CD14-positive monocyte (primary cell): ENCODE results near the gene NIFK. TPM values are rescaled to one million over a fixed set of nuclear protein-coding genes. Genes with fewer than 3 reads are reported as not detected.
A peak's percentile ranks its signal among the peaks of the same experiment; 100 is the strongest.

Source experiments
- DNase-seq, 3 donors: peaks; one replicate each; pipeline ENCODE4 v3.0.0-alpha.2; 2011 to 2022
- H2AFZ ChIP-seq: 2 replicates; pipeline ENCODE4 v1.6.0; 2012; ENCODE audit warnings: mild to moderate bottlenecking, low read depth, low read length, inconsistent platforms; ENCODE audit not compliant: insufficient read depth, poor library complexity, severe bottlenecking
- H3K27ac ChIP-seq, 2 donors: 1 replicate in 1 of 2; 2 replicates in 1 of 2; pipeline ENCODE4 v1.5.1; 2012 to 2013; ENCODE audit warnings: low read length in 2 of 2, control low read depth in 1 of 2, inconsistent platforms in 1 of 2, low read depth in 1 of 2, mild to moderate bottlenecking in 1 of 2
- H3K27me3 ChIP-seq, 2 donors: one replicate each; pipeline versions ENCODE4 v1.6.0 to v1.6.1; 2011 to 2013; ENCODE audit warnings: low read length in 2 of 2; ENCODE audit not compliant: control insufficient read depth in 2 of 2, insufficient read depth in 2 of 2
- H3K36me3 ChIP-seq, 2 donors: replicated peaks in 1 of 2; 1 replicate in 1 of 2; 2 replicates in 1 of 2; pipeline versions ENCODE4 v1.5.1 to v1.6.1; 2012 to 2013; ENCODE audit warnings: low read length in 2 of 2, control low read depth in 1 of 2, inconsistent platforms in 1 of 2, mild to moderate bottlenecking in 1 of 2; ENCODE audit not compliant: insufficient read depth in 2 of 2, control insufficient read depth in 1 of 2
- H3K4me1 ChIP-seq, 2 donors: 1 replicate in 1 of 2; 2 replicates in 1 of 2; pipeline versions ENCODE4 v1.5.1 to v1.6.1; 2012 to 2013; ENCODE audit warnings: low read length in 2 of 2, control low read depth in 1 of 2, inconsistent platforms in 1 of 2, mild to moderate bottlenecking in 1 of 2, moderate library complexity in 1 of 2; ENCODE audit not compliant: insufficient read depth in 2 of 2, control insufficient read depth in 1 of 2
- H3K4me2 ChIP-seq: replicated peaks from 2 replicates; pipeline ENCODE3; 2012; ENCODE audit warnings: low read length, moderate library complexity, mild to moderate bottlenecking; ENCODE audit not compliant: poor library complexity, severe bottlenecking; ENCODE audit errors: extremely low read depth
- H3K4me3 ChIP-seq, 3 experiments: fragments of 200-600 bp in 1 of 3; sonication (generic) in 1 of 3; replicated peaks in 1 of 3; 1 replicate in 2 of 3; 2 replicates in 1 of 3; pipeline ENCODE4 v1.5.1; 2011 to 2013; ENCODE audit warnings: low read length in 3 of 3, mild to moderate bottlenecking in 3 of 3, control low read depth in 2 of 3, low read depth in 2 of 3, inconsistent platforms in 1 of 3, moderate library complexity in 1 of 3
- H3K79me2 ChIP-seq: 2 replicates; pipeline ENCODE4 v1.6.0; 2012; ENCODE audit warnings: mild to moderate bottlenecking, control low read depth, inconsistent platforms, low read length, moderate library complexity; ENCODE audit not compliant: insufficient read depth
- H3K9ac ChIP-seq: 2 replicates; pipeline ENCODE4 v1.6.0; 2017; ENCODE audit warnings: low read length, mild to moderate bottlenecking; ENCODE audit not compliant: insufficient read depth, poor library complexity, severe bottlenecking
- H3K9me3 ChIP-seq, 2 donors: replicated peaks in 1 of 2; 1 replicate in 1 of 2; 2 replicates in 1 of 2; pipeline versions ENCODE4 v1.5.1 to v1.6.1; 2012 to 2013; ENCODE audit warnings: low read length in 2 of 2, control low read depth in 1 of 2; ENCODE audit not compliant: control insufficient read depth in 1 of 2, insufficient read depth in 1 of 2
- H4K20me1 ChIP-seq: 2 replicates; pipeline ENCODE4 v1.6.0; 2012; ENCODE audit warnings: mild to moderate bottlenecking, low read length, control low read depth, moderate library complexity; ENCODE audit not compliant: insufficient read depth
- H3K27ac Mint-ChIP-seq, 7 donors: one replicate each; pipeline ENCODE4 v1.8.0; 2020; ENCODE audit warnings: mild to moderate bottlenecking in 7 of 7, mixed read lengths in 7 of 7, moderate library complexity in 6 of 7, inconsistent platforms in 2 of 7
- H3K27me3 Mint-ChIP-seq, 3 donors: one replicate each; pipeline ENCODE4 v1.8.0; 2021 to 2022; ENCODE audit warnings: low read depth in 3 of 3, mild to moderate bottlenecking in 3 of 3, mixed read lengths in 3 of 3, moderate library complexity in 3 of 3, inconsistent platforms in 1 of 3
- H3K36me3 Mint-ChIP-seq, 2 donors: one replicate each; pipeline ENCODE4 v1.8.0; 2020; ENCODE audit warnings: mixed read lengths in 2 of 2, inconsistent platforms in 1 of 2, mild to moderate bottlenecking in 1 of 2
- H3K4me1 Mint-ChIP-seq: one replicate; pipeline ENCODE4 v1.8.0; 2020; ENCODE audit warnings: mild to moderate bottlenecking, mixed read lengths
- H3K4me3 Mint-ChIP-seq, 2 donors: one replicate each; pipeline ENCODE4 v1.8.0; 2020; ENCODE audit warnings: mild to moderate bottlenecking in 2 of 2, mixed read lengths in 2 of 2, moderate library complexity in 1 of 2
- H3K9me3 Mint-ChIP-seq, 7 donors: one replicate each; pipeline ENCODE4 v1.8.0; 2020 to 2022; ENCODE audit warnings: mixed read lengths in 7 of 7, mild to moderate bottlenecking in 6 of 7, moderate library complexity in 6 of 7, inconsistent platforms in 2 of 7
- WGBS: methylation state at CpG from one replicate; pipeline ENCODE4 v1.1.5; 2013; ENCODE audit warnings: missing lambda C conversion rate; ENCODE audit not compliant: insufficient coverage; 5-methylcytosine and 5-hydroxymethylcytosine counted together
- intact Hi-C, 2 donors: fragments of 100-400 bp; cut with micrococcal nuclease; formaldehyde crosslinking; loops; one replicate each; pipeline versions ENCODE4 v1.15.0 to v1.15.1; 2023
- polyA plus RNA-seq, 3 donors: library from polyadenylated mRNA; depleted of rRNA in 1 of 3; unstranded in 2 of 3; stranded (reverse) in 1 of 3; fragments of 300-500 nt in 2 of 3; fragments of >200 nt in 1 of 3; fragmentation: Illumina TruSeq in 2 of 3; gene quantifications; 1 replicate in 2 of 3; 2 replicates in 1 of 3; pipeline ENCODE4 v1.2.3, GENCODE V29; 2012 to 2021
- TF ChIP-seq, protein P1 (sequence below): fragments of 200-600 bp; IDR thresholded peaks from one replicate; pipeline ENCODE4 v1.8.0; 2022; ENCODE audit warnings: antibody characterized with exemption, mild to moderate bottlenecking

Gene NIFK
- polyA plus RNA-seq, 3 donors = 6.6 to 32.6 (median 30.6) TPM

DNA sequence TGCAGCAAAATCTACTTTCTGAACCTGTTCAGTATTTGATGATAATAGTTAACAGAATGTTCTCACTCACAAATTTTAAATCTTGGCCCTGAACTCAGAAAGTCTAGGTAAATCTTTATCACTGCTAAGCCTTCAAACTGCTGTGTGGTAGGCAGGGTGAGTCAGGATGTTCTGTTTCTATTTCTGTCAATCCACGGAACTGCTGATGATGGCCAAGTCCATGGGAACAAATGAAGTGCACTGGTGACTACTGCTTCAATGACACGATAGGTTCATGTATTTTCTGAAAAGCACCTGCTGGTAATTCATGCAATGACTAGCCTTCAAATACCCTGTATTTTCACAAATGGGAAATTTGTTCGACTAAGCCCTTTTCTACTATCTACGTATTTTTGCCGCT, 14.2 kb downstream of the NIFK start:
- no peak overlapping the region for H3K4me3 ChIP-seq
- intact Hi-C loops = no loop called here
- H3K27ac ChIP-seq = peak overlapping the region in 1 of 2 donors; percentile 40
- no peaks in the 10 kb centered on the region for H3K27me3 ChIP-seq
- Mint-ChIP-seq H3K27ac (peak overlapping the region in 2 of 7 donors; percentile 33 to 73), H3K9me3 (no peaks in the 10 kb centered on the region), H3K36me3 (peaks cover 7 to 21% of the 10 kb centered on the region in 2 donors), H3K27me3 (no peaks in the 10 kb centered on the region), H3K4me1 (peaks cover 17% of the 10 kb centered on the region), H3K4me3 (no peak overlapping the region)
- no peaks in the 10 kb centered on the region for H3K9me3 ChIP-seq
- no peaks in the 10 kb centered on the region for H3K79me2 ChIP-seq
- TF ChIP-seq, protein P1, sequence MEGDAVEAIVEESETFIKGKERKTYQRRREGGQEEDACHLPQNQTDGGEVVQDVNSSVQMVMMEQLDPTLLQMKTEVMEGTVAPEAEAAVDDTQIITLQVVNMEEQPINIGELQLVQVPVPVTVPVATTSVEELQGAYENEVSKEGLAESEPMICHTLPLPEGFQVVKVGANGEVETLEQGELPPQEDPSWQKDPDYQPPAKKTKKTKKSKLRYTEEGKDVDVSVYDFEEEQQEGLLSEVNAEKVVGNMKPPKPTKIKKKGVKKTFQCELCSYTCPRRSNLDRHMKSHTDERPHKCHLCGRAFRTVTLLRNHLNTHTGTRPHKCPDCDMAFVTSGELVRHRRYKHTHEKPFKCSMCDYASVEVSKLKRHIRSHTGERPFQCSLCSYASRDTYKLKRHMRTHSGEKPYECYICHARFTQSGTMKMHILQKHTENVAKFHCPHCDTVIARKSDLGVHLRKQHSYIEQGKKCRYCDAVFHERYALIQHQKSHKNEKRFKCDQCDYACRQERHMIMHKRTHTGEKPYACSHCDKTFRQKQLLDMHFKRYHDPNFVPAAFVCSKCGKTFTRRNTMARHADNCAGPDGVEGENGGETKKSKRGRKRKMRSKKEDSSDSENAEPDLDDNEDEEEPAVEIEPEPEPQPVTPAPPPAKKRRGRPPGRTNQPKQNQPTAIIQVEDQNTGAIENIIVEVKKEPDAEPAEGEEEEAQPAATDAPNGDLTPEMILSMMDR = no peak
- H3K4me1 ChIP-seq = peaks cover 6 to 13% of the 10 kb centered on the region in 2 donors
- H3K9ac ChIP-seq = no peak overlapping the region
- peak overlapping the region; percentile 11 for H2AFZ ChIP-seq
- H3K36me3 ChIP-seq = peaks cover 9 to 13% of the 10 kb centered on the region in 2 donors
- WGBS = 72% methylated on average over 5 of the region's 5 CpGs
- no peaks in the 10 kb centered on the region for H4K20me1 ChIP-seq
- peak in 2 of 3 donors; percentile 52 to 80 for DNase-seq
- no peak overlapping the region for H3K4me2 ChIP-seq

DNA sequence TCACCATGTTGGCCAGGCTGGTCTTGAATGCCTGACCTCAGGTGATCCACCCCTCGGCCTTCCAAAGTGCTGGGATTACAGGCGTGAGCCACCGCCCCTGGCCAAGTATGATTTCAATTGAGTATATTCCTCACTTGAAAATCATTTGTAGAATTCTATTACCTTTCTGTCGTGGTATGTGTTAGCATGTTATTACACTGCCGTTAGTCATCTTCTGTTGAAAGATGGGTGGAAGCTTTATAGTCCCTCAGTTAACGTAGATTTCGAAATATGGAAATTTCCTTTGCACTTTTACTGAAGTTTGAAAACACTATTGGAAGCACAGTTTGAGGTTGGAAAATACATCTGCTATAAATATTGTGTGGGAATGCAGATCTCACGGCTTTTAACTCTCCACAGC, 14.7 kb downstream of the NIFK start:
- Histone ChIP-seq H3K9me3 (no peaks in the 10 kb centered on the region), H3K9ac (no peak overlapping the region), H3K4me2 (no peak overlapping the region), H4K20me1 (no peaks in the 10 kb centered on the region), H3K4me3 (no peak overlapping the region), H2AFZ (no peak overlapping the region), H3K36me3 (peaks cover 3 to 7% of the 10 kb centered on the region in 2 donors), H3K4me1 (peaks cover 6 to 13% of the 10 kb centered on the region in 2 donors), H3K27ac (peak overlapping the region in 1 of 2 donors; percentile 40), H3K79me2 (no peaks in the 10 kb centered on the region), H3K27me3 (no peaks in the 10 kb centered on the region)
- H3K4me3 Mint-ChIP-seq = no peak overlapping the region
- H3K27me3 Mint-ChIP-seq = no peaks in the 10 kb centered on the region
- intact Hi-C loops = no loop called here
- peaks cover 3 to 15% of the 10 kb centered on the region in 2 donors for H3K36me3 Mint-ChIP-seq
- TF ChIP-seq, protein P1 = no peak
- no peaks in the 10 kb centered on the region for H3K9me3 Mint-ChIP-seq
- peak overlapping the region in 3 of 7 donors; percentile 33 to 73 (median 46) for H3K27ac Mint-ChIP-seq
- DNase-seq = peak in 2 of 3 donors; percentile 52 to 74
- WGBS = 75% methylated on average over 4 of the region's 8 CpGs
- H3K4me1 Mint-ChIP-seq = peaks cover 17% of the 10 kb centered on the region
